ENCODE data around the gene SIRT2.

SIRT2 gene

DNA sequence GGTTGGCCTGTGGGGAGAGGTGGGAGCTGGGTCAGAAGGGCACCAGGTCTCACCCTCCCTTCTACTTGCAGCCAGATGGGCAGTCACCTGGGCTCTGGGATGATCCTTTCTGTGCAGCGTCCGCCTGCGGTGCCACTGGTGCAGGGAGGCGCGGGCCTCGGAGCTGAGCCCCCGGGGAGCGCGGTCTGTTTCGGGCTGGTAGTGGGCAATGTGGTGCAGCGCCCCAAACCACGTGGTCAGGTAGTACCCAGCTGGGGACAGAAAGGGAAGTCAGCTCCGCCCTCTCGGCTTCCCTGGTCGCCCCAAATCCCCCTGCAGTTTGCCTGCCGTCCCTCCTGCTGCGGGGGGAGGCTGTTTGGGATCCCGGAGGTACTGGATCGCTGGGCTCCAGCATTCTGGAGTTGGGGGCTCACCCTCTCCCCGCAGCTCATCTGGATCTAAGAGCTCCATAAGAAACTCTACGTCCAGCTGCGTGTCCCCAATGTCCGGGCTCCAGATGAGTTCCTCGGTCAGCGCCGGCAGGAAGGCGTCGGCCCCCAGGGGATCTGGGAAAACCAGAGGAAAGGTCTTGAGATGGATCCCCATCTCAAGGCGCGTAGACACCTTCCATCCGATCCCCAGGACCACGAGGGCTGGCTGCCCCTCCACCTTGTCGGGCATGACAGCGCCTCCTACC, 30.1 kb downstream of the SIRT2 start:
- H3K27ac ChIP-seq (ENCODE audit: extremely low read depth, low read depth, low read length), result no peak overlapping the region
- ChIA-PET CTCF (interaction anchor here (0.6 to 1.0 kb wide), 4 partner anchors 17 to 100 kb away, joined by 3 to 7 read pairs (median 4); partner anchors contain the start of genes MRPS12 and SARS2), POLR2A (interaction anchor here (0.6 to 1.0 kb wide), 2 partner anchors 16 to 123 kb away, joined by 3 to 4 read pairs; no protein-coding TSS in a partner anchor)
- no peaks in the 10 kb centered on the region for H3K9me3 ChIP-seq (ENCODE audit: control insufficient read depth, insufficient read depth, low read depth, low read length)
- peaks cover 2% of the 10 kb centered on the region; the same call in 1 of the 2 replicates for H3K4me1 ChIP-seq (ENCODE audit: control insufficient read depth, insufficient read depth, low read length)
- TF ChIP-seq ZNF621 (tag by site-specific recombination; IDR thresholded peaks at IDR 0.05), result no peak
- TF ChIP-seq, protein P1, sequence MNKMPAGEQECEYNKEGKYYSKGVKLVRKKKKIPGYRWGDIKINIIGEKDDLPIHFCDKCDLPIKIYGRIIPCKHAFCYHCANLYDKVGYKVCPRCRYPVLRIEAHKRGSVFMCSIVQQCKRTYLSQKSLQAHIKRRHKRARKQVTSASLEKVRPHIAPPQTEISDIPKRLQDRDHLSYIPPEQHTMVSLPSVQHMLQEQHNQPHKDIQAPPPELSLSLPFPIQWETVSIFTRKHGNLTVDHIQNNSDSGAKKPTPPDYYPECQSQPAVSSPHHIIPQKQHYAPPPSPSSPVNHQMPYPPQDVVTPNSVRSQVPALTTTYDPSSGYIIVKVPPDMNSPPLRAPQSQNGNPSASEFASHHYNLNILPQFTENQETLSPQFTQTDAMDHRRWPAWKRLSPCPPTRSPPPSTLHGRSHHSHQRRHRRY (tag by site-specific recombination; IDR thresholded peaks at IDR 0.05), result no peak
- peaks cover 5 to 12% of the 10 kb centered on the region in 2 experiments; a peak in 2 of 3 replicates for H3K36me3 ChIP-seq (ENCODE audit: control insufficient read depth in 2 of 2, insufficient read depth in 1 of 2, low read length in 2 of 2)
- no peak overlapping the region for H3K4me3 ChIP-seq (ENCODE audit: low read depth, low read length)

DNA sequence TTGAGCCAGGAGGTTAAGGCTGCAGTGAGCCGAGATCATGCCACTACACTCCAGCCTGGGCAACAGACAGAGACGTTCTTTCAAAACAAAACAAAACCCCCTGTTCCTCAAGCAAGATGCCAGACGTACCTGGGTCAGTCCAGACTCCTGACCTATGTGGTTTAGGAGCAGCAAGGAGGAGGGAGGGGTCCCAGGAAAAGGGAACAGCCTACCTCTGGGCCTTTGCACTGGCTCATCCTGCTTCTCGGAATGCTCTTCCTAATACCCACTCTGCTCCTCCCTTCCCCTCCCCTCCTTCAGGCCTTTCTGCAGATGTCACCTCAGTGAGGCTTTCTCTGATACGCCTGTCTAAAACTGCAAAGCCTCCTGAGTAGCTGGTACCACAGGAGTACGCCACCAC, 30.9 kb downstream of the SIRT2 start:
- H3K36me3 ChIP-seq (ENCODE audit: control insufficient read depth in 2 of 2, insufficient read depth in 1 of 2, low read length in 2 of 2), result peaks cover 5 to 12% of the 10 kb centered on the region in 2 experiments; a peak in 2 of 3 replicates
- H3K27ac ChIP-seq (ENCODE audit: extremely low read depth, low read depth, low read length), result 0 out of 2 replicates have a peak overlapping the region, but pooled peaks have one; percentile 37
- CTCF ChIA-PET, result interaction anchor here (0.8 kb wide), 1 partner anchor 17 kb away, joined by 7 read pairs; no protein-coding TSS in a partner anchor
- H3K4me3 ChIP-seq (ENCODE audit: low read depth, low read length), result no peak overlapping the region
- POLR2A ChIA-PET, result interaction anchor here (0.6 to 1.0 kb wide), 5 partner anchors 12 to 122 kb away, joined by 3 to 4 read pairs (median 4); no protein-coding TSS in a partner anchor
- TF ChIP-seq, protein P2, sequence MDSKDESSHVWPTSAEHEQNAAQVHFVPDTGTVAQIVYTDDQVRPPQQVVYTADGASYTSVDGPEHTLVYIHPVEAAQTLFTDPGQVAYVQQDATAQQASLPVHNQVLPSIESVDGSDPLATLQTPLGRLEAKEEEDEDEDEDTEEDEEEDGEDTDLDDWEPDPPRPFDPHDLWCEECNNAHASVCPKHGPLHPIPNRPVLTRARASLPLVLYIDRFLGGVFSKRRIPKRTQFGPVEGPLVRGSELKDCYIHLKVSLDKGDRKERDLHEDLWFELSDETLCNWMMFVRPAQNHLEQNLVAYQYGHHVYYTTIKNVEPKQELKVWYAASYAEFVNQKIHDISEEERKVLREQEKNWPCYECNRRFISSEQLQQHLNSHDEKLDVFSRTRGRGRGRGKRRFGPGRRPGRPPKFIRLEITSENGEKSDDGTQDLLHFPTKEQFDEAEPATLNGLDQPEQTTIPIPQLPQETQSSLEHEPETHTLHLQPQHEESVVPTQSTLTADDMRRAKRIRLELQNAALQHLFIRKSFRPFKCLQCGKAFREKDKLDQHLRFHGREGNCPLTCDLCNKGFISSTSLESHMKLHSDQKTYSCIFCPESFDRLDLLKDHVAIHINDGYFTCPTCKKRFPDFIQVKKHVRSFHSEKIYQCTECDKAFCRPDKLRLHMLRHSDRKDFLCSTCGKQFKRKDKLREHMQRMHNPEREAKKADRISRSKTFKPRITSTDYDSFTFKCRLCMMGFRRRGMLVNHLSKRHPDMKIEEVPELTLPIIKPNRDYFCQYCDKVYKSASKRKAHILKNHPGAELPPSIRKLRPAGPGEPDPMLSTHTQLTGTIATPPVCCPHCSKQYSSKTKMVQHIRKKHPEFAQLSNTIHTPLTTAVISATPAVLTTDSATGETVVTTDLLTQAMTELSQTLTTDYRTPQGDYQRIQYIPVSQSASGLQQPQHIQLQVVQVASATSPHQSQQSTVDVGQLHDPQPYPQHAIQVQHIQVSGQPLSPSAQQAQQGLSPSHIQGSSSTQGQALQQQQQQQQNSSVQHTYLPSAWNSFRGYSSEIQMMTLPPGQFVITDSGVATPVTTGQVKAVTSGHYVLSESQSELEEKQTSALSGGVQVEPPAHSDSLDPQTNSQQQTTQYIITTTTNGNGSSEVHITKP (tag by site-specific recombination; IDR thresholded peaks at IDR 0.05), result no peak
- TF ChIP-seq ZNF623 (tag by site-specific recombination; IDR thresholded peaks at IDR 0.05), result peak; percentile 96
- TF ChIP-seq ZNF571 (tag by site-specific recombination; IDR thresholded peaks at IDR 0.05), result no peak
- no peak for TF ChIP-seq ZNF596 (tag by site-specific recombination; IDR thresholded peaks at IDR 0.05)
- TF ChIP-seq ZNF335 (tag by site-specific recombination; conservative IDR thresholded peaks at IDR 0.05), result peak; percentile 40; the same call in 1 of the 2 replicates
- TF ChIP-seq KLF7 (tag by site-specific recombination; IDR thresholded peaks at IDR 0.05; ENCODE audit: borderline replicate concordance), result no peak
- no peak for TF ChIP-seq ZIC2 (tag by site-specific recombination; IDR thresholded peaks at IDR 0.05)
- TF ChIP-seq SP7 (tag by site-specific recombination; IDR thresholded peaks at IDR 0.05), result no peak
- TF ChIP-seq, protein P3, sequence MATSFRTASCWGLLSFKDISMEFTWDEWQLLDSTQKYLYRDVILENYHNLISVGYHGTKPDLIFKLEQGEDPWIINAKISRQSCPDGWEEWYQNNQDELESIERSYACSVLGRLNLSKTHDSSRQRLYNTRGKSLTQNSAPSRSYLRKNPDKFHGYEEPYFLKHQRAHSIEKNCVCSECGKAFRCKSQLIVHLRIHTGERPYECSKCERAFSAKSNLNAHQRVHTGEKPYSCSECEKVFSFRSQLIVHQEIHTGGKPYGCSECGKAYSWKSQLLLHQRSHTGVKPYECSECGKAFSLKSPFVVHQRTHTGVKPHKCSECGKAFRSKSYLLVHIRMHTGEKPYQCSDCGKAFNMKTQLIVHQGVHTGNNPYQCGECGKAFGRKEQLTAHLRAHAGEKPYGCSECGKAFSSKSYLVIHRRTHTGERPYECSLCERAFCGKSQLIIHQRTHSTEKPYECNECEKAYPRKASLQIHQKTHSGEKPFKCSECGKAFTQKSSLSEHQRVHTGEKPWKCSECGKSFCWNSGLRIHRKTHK (tag by site-specific recombination; IDR thresholded peaks at IDR 0.05), result no peak
- TF ChIP-seq ZNF341 (tag by site-specific recombination; IDR thresholded peaks at IDR 0.05; ENCODE audit: low read depth), result peak; percentile 97
- TF ChIP-seq ZNF10 (tag by site-specific recombination; IDR thresholded peaks at IDR 0.05), result no peak
- no peak for TF ChIP-seq ZSCAN16 (tag by site-specific recombination; IDR thresholded peaks at IDR 0.05)
- TF ChIP-seq KLF8 (tag by site-specific recombination; IDR thresholded peaks at IDR 0.05), result no peak
- TF ChIP-seq ZNF792 (tag by site-specific recombination; IDR thresholded peaks at IDR 0.05), result no peak
- peaks cover 2% of the 10 kb centered on the region; the same call in 1 of the 2 replicates for H3K4me1 ChIP-seq (ENCODE audit: control insufficient read depth, insufficient read depth, low read length)
- no peaks in the 10 kb centered on the region for H3K9me3 ChIP-seq (ENCODE audit: control insufficient read depth, insufficient read depth, low read depth, low read length)
